GM23338 (cell line): ENCODE data around the gene LRRC8E. TPM values are rescaled to one million over a fixed set of nuclear protein-coding genes. Genes with fewer than 3 reads are reported as not detected.

Experiments used
- ATAC-seq: fragments of 200-7000 bp; cut with Tn5 transposase; 3 replicates; pipeline ENCODE4 v1.9.1; 2020
- DNase-seq: peaks from one replicate; pipeline ENCODE4 v3.0.0-alpha.2; 2015; ENCODE audit warnings: low spot score
- H2AFZ ChIP-seq: fragments of 200-600 bp; sonication (generic); 2 replicates; pipeline ENCODE4 v1.8.0; 2016; ENCODE audit warnings: antibody characterized with exemption, mild to moderate bottlenecking, moderate library complexity
- H3F3A ChIP-seq: fragments of 200-600 bp; sonication (generic); replicated peaks from 2 replicates; pipeline ENCODE4 v1.8.0; 2017; ENCODE audit warnings: antibody characterized with exemption, mixed run types, low read depth
- H3K27ac ChIP-seq: fragments of 200-600 bp; sonication (generic); 2 replicates; pipeline ENCODE4 v1.6.1; 2016; ENCODE audit warnings: low read depth
- H3K27me3 ChIP-seq: fragments of 200-600 bp; sonication (generic); 2 replicates; pipeline ENCODE4 v1.8.0; 2016; ENCODE audit warnings: mild to moderate bottlenecking, mixed run types, moderate library complexity; ENCODE audit not compliant: insufficient read depth
- H3K36me3 ChIP-seq: fragments of 200-600 bp; sonication (generic); 2 replicates; pipeline ENCODE4 v1.8.0; 2016; ENCODE audit warnings: mild to moderate bottlenecking; ENCODE audit not compliant: insufficient read depth
- H3K4me1 ChIP-seq: fragments of 200-600 bp; sonication (generic); 2 replicates; pipeline ENCODE4 v1.8.0; 2016; ENCODE audit warnings: mild to moderate bottlenecking, moderate library complexity; ENCODE audit not compliant: insufficient read depth
- H3K4me2 ChIP-seq: fragments of 200-600 bp; sonication (generic); 2 replicates; pipeline ENCODE4 v1.7.1; 2017; ENCODE audit warnings: mixed run types
- H3K4me3 ChIP-seq: fragments of 200-600 bp; sonication (generic); 2 replicates; pipeline ENCODE4 v1.6.1; 2016; ENCODE audit warnings: mixed run types
- H3K79me2 ChIP-seq: fragments of 200-600 bp; sonication (generic); replicated peaks from 2 replicates; pipeline ENCODE4 v1.8.0; 2017; ENCODE audit warnings: mild to moderate bottlenecking; ENCODE audit not compliant: insufficient read depth
- H3K9me2 ChIP-seq: fragments of 200-600 bp; sonication (generic); 2 replicates; pipeline ENCODE4 v1.8.0; 2017; ENCODE audit not compliant: insufficient read depth
- H4K20me1 ChIP-seq: fragments of 200-600 bp; sonication (generic); replicated peaks from 2 replicates; pipeline ENCODE4 v1.8.0; 2017; ENCODE audit warnings: mild to moderate bottlenecking; ENCODE audit not compliant: insufficient read depth
- H3K27ac Mint-ChIP-seq: 2 replicates; pipeline ENCODE4 v1.8.0; 2020; ENCODE audit warnings: inconsistent platforms, mild to moderate bottlenecking, moderate library complexity, mixed read lengths
- H3K27me3 Mint-ChIP-seq: 3 replicates; pipeline ENCODE4 v1.8.0; 2022; ENCODE audit warnings: low read depth, mild to moderate bottlenecking, moderate library complexity, mixed read lengths, inconsistent platforms; ENCODE audit not compliant: insufficient read depth, poor library complexity
- H3K36me3 Mint-ChIP-seq: 3 replicates; pipeline ENCODE4 v1.8.0; 2021; ENCODE audit warnings: low read depth, mild to moderate bottlenecking, inconsistent platforms, moderate library complexity, mixed read lengths
- H3K4me1 Mint-ChIP-seq: 3 replicates; pipeline ENCODE4 v1.8.0; 2020; ENCODE audit warnings: mild to moderate bottlenecking, inconsistent platforms, mixed read lengths
- H3K4me3 Mint-ChIP-seq: 3 replicates; pipeline ENCODE4 v1.8.0; 2021; ENCODE audit warnings: moderate library complexity, mild to moderate bottlenecking, inconsistent platforms, mixed read lengths
- H3K9me3 Mint-ChIP-seq: 3 replicates; pipeline ENCODE4 v1.8.0; 2020; ENCODE audit warnings: moderate library complexity, mild to moderate bottlenecking, inconsistent platforms, mixed read lengths
- CREB1 ChIP-seq: fragments of 250-450 bp; sonication (Bioruptor Pico); IDR thresholded peaks from 2 replicates; pipeline ENCODE4 v1.5.0; 2020; ENCODE audit warnings: low read depth, mild to moderate bottlenecking, moderate library complexity
- EZH2 ChIP-seq: fragments of 200-600 bp; sonication (generic); IDR thresholded peaks from one replicate; pipeline ENCODE4 v1.8.0; 2017; ENCODE audit warnings: antibody characterized with exemption, mild to moderate bottlenecking, low read depth; ENCODE audit not compliant: unreplicated experiment
- EZH2phosphoT487 ChIP-seq: fragments of 200-600 bp; sonication (generic); IDR thresholded peaks from one replicate; pipeline ENCODE4 v1.8.1; 2018; ENCODE audit warnings: antibody characterized with exemption; ENCODE audit not compliant: unreplicated experiment
- JUNB ChIP-seq: IDR thresholded peaks from one replicate; pipeline ENCODE4 v1.6.1; 2016; ENCODE audit warnings: antibody characterized with exemption; ENCODE audit not compliant: unreplicated experiment
- NANOG ChIP-seq: IDR thresholded peaks from 2 replicates; pipeline ENCODE4 v1.6.1; 2016; ENCODE audit warnings: antibody characterized with exemption, borderline replicate concordance
- POLR2AphosphoS5 ChIP-seq: IDR thresholded peaks from 2 replicates; pipeline ENCODE4 v1.6.1; 2016; ENCODE audit warnings: antibody characterized with exemption, low read depth
- STAT1 ChIP-seq: IDR thresholded peaks from one replicate; pipeline ENCODE4 v1.6.1; 2016; ENCODE audit warnings: antibody characterized with exemption; ENCODE audit not compliant: unreplicated experiment
- ZNF114 ChIP-seq: fragments of 250-450 bp; sonication (Bioruptor Pico); IDR thresholded peaks from 2 replicates; pipeline ENCODE4 v1.5.0; 2020; ENCODE audit warnings: mild to moderate bottlenecking, moderate library complexity
- ZNF331 ChIP-seq: fragments of 250-450 bp; sonication (Bioruptor Pico); IDR thresholded peaks from 2 replicates; pipeline ENCODE4 v1.5.0; 2020; ENCODE audit warnings: low read depth, mild to moderate bottlenecking, moderate library complexity
- polyA plus RNA-seq: library from polyadenylated mRNA; unstranded; fragments of >200 nt; fragmentation: Nextera tagmentation; extraction: Ambion mirVana; gene quantifications from 2 replicates; pipeline ENCODE4 v1.2.1, GENCODE V29; 2016
- total RNA-seq: library from RNA; depleted of rRNA; stranded (reverse); fragments of >200 nt; shearing (Covaris generic); gene quantifications from 2 replicates; pipeline ENCODE4 v1.2.3, GENCODE V29; 2014
- TF ChIP-seq, protein P1 (sequence below): fragments of 250-450 bp; sonication (Bioruptor Pico); IDR thresholded peaks from 2 replicates; pipeline ENCODE4 v1.5.0; 2020; ENCODE audit warnings: mild to moderate bottlenecking, moderate library complexity
- TF ChIP-seq, protein P2 (sequence below), 2 experiments: fragments of 200-600 bp in 1 of 2; sonication (generic) in 1 of 2; conservative IDR thresholded peaks; 2 replicates each; pipeline versions ENCODE4 v1.5.1 to v1.6.1; 2016 to 2017; ENCODE audit warnings: antibody characterized with exemption in 2 of 2, low read depth in 2 of 2, mild to moderate bottlenecking in 2 of 2, moderate library complexity in 1 of 2
- TF ChIP-seq, protein P3 (sequence below): IDR thresholded peaks from one replicate; pipeline ENCODE4 v1.6.1; 2018; ENCODE audit warnings: antibody characterized with exemption; ENCODE audit not compliant: unreplicated experiment
- TF ChIP-seq, protein P4 (sequence below): IDR thresholded peaks from 2 replicates; pipeline ENCODE4 v1.6.1; 2016; ENCODE audit warnings: antibody characterized with exemption

LRRC8E gene
- total and polyA plus RNA-seq, 2 experiments from 2014 or later: 0.29 to 4.8 TPM

DNA sequence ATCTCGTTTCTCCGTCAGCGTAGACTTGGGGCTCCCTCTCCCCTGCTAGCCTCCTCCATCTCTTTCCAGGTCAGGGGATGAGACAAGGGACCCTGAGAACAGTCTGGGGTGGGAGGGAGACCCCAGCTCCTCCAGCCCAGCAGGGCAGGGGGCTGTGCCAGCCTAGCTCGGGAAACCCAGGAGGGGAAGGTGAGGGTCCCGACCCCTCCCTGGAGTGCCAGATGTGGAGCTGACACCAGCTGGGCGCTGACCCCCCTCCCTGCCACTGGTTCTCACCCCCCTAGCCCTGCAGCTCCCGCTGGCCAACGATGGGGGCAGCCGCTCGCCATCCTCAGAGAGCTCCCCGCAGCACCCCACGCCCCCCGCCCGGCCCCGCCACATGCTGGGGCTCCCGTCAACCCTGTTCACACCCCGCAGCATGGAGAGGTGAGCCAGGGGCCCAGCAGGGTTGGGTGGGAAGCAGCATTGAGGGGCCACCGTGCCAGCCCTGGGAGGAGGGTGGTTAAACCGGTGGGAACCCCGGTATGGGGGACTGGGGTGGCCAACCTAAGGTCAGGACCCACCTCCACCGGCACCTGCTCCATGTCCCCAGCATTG lies 21.3 kb downstream of the LRRC8E start:
- H3K79me2 ChIP-seq: peaks cover 29% of the 10 kb centered on the region
- Mint-ChIP-seq H3K4me3 (no peak overlapping the region), H3K9me3 (no peaks in the 10 kb centered on the region; the same call in 2 of the 3 replicates), H3K36me3 (peaks cover 21% of the 10 kb centered on the region), H3K27me3 (peaks cover 18% of the 10 kb centered on the region), H3K27ac (no peak overlapping the region), H3K4me1 (peaks cover 10% of the 10 kb centered on the region)
- DNase-seq (no peak), ATAC-seq (no peak)
- H2AFZ ChIP-seq: no peak overlapping the region
- no peaks in the 10 kb centered on the region for H3K9me2 ChIP-seq
- H3K4me3 ChIP-seq: no peak overlapping the region
- H4K20me1 ChIP-seq: peaks cover 5% of the 10 kb centered on the region
- H3K4me1 ChIP-seq: peaks cover 6% of the 10 kb centered on the region
- peaks cover 9% of the 10 kb centered on the region for H3K27me3 ChIP-seq
- H3F3A ChIP-seq: 0 out of 2 replicates have a peak, but pooled peaks cover 3% of the 10 kb centered on the region
- no peaks in the 10 kb centered on the region; the same call in 1 of the 2 replicates for H3K36me3 ChIP-seq
- no peak overlapping the region for H3K4me2 ChIP-seq
- TF ChIP-seq ZNF114 (no peak), NANOG (no peak), EZH2phosphoT487 (no peak), JUNB (no peak), STAT1 (no peak), EZH2 (no peak), ZNF331 (CRISPR knock-in tag) (no peak), POLR2AphosphoS5 (no peak), CREB1 (no peak)
- TF ChIP-seq, protein P1, sequence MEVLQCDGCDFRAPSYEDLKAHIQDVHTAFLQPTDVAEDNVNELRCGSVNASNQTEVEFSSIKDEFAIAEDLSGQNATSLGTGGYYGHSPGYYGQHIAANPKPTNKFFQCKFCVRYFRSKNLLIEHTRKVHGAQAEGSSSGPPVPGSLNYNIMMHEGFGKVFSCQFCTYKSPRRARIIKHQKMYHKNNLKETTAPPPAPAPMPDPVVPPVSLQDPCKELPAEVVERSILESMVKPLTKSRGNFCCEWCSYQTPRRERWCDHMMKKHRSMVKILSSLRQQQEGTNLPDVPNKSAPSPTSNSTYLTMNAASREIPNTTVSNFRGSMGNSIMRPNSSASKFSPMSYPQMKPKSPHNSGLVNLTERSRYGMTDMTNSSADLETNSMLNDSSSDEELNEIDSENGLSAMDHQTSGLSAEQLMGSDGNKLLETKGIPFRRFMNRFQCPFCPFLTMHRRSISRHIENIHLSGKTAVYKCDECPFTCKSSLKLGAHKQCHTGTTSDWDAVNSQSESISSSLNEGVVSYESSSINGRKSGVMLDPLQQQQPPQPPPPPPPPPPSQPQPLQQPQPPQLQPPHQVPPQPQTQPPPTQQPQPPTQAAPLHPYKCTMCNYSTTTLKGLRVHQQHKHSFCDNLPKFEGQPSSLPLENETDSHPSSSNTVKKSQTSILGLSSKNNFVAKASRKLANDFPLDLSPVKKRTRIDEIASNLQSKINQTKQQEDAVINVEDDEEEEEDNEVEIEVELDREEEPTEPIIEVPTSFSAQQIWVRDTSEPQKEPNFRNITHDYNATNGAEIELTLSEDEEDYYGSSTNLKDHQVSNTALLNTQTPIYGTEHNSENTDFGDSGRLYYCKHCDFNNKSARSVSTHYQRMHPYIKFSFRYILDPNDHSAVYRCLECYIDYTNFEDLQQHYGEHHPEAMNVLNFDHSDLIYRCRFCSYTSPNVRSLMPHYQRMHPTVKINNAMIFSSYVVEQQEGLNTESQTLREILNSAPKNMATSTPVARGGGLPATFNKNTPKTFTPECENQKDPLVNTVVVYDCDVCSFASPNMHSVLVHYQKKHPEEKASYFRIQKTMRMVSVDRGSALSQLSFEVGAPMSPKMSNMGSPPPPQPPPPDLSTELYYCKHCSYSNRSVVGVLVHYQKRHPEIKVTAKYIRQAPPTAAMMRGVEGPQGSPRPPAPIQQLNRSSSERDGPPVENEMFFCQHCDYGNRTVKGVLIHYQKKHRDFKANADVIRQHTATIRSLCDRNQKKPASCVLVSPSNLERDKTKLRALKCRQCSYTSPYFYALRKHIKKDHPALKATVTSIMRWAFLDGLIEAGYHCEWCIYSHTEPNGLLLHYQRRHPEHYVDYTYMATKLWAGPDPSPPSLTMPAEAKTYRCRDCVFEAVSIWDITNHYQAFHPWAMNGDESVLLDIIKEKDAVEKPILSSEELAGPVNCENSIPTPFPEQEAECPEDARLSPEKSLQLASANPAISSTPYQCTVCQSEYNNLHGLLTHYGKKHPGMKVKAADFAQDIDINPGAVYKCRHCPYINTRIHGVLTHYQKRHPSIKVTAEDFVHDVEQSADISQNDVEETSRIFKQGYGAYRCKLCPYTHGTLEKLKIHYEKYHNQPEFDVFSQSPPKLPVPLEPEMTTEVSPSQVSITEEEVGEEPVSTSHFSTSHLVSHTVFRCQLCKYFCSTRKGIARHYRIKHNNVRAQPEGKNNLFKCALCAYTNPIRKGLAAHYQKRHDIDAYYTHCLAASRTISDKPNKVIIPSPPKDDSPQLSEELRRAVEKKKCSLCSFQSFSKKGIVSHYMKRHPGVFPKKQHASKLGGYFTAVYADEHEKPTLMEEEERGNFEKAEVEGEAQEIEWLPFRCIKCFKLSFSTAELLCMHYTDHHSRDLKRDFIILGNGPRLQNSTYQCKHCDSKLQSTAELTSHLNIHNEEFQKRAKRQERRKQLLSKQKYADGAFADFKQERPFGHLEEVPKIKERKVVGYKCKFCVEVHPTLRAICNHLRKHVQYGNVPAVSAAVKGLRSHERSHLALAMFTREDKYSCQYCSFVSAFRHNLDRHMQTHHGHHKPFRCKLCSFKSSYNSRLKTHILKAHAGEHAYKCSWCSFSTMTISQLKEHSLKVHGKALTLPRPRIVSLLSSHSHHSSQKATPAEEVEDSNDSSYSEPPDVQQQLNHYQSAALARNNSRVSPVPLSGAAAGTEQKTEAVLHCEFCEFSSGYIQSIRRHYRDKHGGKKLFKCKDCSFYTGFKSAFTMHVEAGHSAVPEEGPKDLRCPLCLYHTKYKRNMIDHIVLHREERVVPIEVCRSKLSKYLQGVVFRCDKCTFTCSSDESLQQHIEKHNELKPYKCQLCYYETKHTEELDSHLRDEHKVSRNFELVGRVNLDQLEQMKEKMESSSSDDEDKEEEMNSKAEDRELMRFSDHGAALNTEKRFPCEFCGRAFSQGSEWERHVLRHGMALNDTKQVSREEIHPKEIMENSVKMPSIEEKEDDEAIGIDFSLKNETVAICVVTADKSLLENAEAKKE: no peak
- TF ChIP-seq, protein P2, sequence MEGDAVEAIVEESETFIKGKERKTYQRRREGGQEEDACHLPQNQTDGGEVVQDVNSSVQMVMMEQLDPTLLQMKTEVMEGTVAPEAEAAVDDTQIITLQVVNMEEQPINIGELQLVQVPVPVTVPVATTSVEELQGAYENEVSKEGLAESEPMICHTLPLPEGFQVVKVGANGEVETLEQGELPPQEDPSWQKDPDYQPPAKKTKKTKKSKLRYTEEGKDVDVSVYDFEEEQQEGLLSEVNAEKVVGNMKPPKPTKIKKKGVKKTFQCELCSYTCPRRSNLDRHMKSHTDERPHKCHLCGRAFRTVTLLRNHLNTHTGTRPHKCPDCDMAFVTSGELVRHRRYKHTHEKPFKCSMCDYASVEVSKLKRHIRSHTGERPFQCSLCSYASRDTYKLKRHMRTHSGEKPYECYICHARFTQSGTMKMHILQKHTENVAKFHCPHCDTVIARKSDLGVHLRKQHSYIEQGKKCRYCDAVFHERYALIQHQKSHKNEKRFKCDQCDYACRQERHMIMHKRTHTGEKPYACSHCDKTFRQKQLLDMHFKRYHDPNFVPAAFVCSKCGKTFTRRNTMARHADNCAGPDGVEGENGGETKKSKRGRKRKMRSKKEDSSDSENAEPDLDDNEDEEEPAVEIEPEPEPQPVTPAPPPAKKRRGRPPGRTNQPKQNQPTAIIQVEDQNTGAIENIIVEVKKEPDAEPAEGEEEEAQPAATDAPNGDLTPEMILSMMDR (conservative IDR thresholded peaks at IDR 0.05; ENCODE audit: low read depth in 2 of 2): no peak
- TF ChIP-seq, protein P3, sequence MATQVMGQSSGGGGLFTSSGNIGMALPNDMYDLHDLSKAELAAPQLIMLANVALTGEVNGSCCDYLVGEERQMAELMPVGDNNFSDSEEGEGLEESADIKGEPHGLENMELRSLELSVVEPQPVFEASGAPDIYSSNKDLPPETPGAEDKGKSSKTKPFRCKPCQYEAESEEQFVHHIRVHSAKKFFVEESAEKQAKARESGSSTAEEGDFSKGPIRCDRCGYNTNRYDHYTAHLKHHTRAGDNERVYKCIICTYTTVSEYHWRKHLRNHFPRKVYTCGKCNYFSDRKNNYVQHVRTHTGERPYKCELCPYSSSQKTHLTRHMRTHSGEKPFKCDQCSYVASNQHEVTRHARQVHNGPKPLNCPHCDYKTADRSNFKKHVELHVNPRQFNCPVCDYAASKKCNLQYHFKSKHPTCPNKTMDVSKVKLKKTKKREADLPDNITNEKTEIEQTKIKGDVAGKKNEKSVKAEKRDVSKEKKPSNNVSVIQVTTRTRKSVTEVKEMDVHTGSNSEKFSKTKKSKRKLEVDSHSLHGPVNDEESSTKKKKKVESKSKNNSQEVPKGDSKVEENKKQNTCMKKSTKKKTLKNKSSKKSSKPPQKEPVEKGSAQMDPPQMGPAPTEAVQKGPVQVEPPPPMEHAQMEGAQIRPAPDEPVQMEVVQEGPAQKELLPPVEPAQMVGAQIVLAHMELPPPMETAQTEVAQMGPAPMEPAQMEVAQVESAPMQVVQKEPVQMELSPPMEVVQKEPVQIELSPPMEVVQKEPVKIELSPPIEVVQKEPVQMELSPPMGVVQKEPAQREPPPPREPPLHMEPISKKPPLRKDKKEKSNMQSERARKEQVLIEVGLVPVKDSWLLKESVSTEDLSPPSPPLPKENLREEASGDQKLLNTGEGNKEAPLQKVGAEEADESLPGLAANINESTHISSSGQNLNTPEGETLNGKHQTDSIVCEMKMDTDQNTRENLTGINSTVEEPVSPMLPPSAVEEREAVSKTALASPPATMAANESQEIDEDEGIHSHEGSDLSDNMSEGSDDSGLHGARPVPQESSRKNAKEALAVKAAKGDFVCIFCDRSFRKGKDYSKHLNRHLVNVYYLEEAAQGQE: no peak
- TF ChIP-seq, protein P4, sequence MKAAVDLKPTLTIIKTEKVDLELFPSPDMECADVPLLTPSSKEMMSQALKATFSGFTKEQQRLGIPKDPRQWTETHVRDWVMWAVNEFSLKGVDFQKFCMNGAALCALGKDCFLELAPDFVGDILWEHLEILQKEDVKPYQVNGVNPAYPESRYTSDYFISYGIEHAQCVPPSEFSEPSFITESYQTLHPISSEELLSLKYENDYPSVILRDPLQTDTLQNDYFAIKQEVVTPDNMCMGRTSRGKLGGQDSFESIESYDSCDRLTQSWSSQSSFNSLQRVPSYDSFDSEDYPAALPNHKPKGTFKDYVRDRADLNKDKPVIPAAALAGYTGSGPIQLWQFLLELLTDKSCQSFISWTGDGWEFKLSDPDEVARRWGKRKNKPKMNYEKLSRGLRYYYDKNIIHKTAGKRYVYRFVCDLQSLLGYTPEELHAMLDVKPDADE: no peak
- H3K27ac ChIP-seq: no peak overlapping the region
